Stomach (tissue), 9 donors: ENCODE data around the gene NXN. TPM values are rescaled to one million over a fixed set of nuclear protein-coding genes. Genes with fewer than 3 reads are reported as not detected.

Source experiments
- DNase-seq, 2 donors: peaks; one replicate each; pipeline versions ENCODE4 v3.0.0 to v3.0.0-alpha.2; 2013 to 2019
- H3K27ac ChIP-seq, 5 donors: fragments of 200-600 bp in 4 of 5; sonication (generic) in 4 of 5; one replicate each; pipeline ENCODE4 v1.5.1; 2013 to 2019; ENCODE audit warnings: mild to moderate bottlenecking in 1 of 5, moderate library complexity in 1 of 5
- H3K27me3 ChIP-seq, 3 donors: fragments of 200-600 bp; sonication (generic); one replicate each; pipeline ENCODE4 v1.5.1; 2017 to 2019; ENCODE audit warnings: mixed run types in 1 of 3
- H3K36me3 ChIP-seq, 4 donors: fragments of 200-600 bp; sonication (generic); 1 replicate in 3 of 4; 2 replicates in 1 of 4; pipeline ENCODE4 v1.5.1; 2016 to 2019
- H3K4me1 ChIP-seq, 4 donors: fragments of 200-600 bp; sonication (generic); one replicate each; pipeline ENCODE4 v1.5.1; 2016 to 2019
- H3K4me3 ChIP-seq, 4 donors: fragments of 200-600 bp; sonication (generic) in 3 of 4; one replicate each; pipeline ENCODE4 v1.5.1; 2016 to 2019; ENCODE audit warnings: mild to moderate bottlenecking in 1 of 4
- H3K9me3 ChIP-seq, 4 donors: fragments of 200-600 bp; sonication (generic); one replicate each; pipeline ENCODE4 v1.5.1; 2016 to 2019
- CTCF ChIP-seq, 7 experiments: fragments of 450-650 bp in 4 of 7; fragments of 200-600 bp in 3 of 7; sonication (generic) in 3 of 7; IDR thresholded peaks; one replicate each; pipeline ENCODE4 v1.5.1; 2016 to 2019; ENCODE audit warnings: antibody characterized with exemption in 7 of 7, control low read depth in 2 of 7, mild to moderate bottlenecking in 1 of 7
- EP300 ChIP-seq: sonication (generic); formaldehyde crosslinking; IDR thresholded peaks from one replicate; pipeline ENCODE4 v1.6.1; 2017; ENCODE audit warnings: antibody characterized with exemption
- POLR2A ChIP-seq, 4 donors: fragments of 450-650 bp; IDR thresholded peaks; one replicate each; pipeline ENCODE4 v1.6.1; 2016; ENCODE audit warnings: antibody characterized with exemption in 4 of 4, control low read depth in 2 of 4, mild to moderate bottlenecking in 1 of 4, moderate library complexity in 1 of 4
- POLR2AphosphoS5 ChIP-seq, 3 donors: sonication (generic); formaldehyde crosslinking; IDR thresholded peaks; one replicate each; pipeline ENCODE4 v1.6.1; 2016; ENCODE audit warnings: antibody characterized with exemption in 3 of 3
- WGBS, 5 donors: extraction: QIAGEN DNeasy Blood & Tissue Kit in 3 of 5; methylation state at CpG; one replicate each; pipeline versions ENCODE4 v1.1.5 to v1.1.7; 2013 to 2018; 5-methylcytosine and 5-hydroxymethylcytosine counted together
- intact Hi-C: fragments of 100-400 bp; cut with DNase I; formaldehyde crosslinking; loops from one replicate; pipeline ENCODE4 v1.15.1; 2023; ENCODE audit warnings: low total_unique reads
- polyA plus RNA-seq, 3 donors: library from polyadenylated mRNA; stranded (reverse); fragments of 200-250 nt; gene quantifications; one replicate each; pipeline ENCODE4 v1.2.3, GENCODE V29; 2013
- total RNA-seq, 5 donors: library from RNA; depleted of rRNA; stranded (reverse); fragments of >200 nt; gene quantifications; one replicate each; pipeline versions ENCODE4 v1.1.0 to v1.2.3, GENCODE V29; 2014 to 2016
- donor health status: healthy with polysubstance abuse.
- donor health status: Bipolar disorder and iron deficiency.
- donor health status: healthy.

NXN gene
- total and polyA plus RNA-seq, 8 donors, result 17.9 to 47.8 (median 25.1) TPM

DNA sequence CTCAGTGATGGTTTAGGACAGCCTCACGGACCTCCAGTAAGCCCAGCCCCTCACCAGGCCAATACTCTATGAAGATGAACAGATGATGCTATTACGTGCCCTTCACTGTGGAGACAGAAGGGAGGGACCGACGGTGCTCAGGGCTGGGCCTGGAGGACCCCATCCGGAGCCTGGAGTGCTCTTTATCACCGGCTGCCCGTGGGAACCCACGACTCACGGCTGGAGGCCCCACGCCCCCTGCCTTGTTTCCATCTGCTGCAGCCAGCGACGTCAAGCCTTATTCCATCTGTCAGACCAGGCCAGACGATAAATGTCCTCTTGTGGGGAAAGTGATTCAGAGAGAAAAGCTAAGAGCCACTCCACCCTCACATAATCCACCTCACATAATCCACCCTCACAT, 13.4 kb upstream of the NXN start:
- Histone ChIP-seq H3K9me3 (no peaks in the 10 kb centered on the region), H3K4me3 (no peak overlapping the region), H3K36me3 (no peaks in the 10 kb centered on the region), H3K4me1 (peaks cover 12 to 19% (median 15%) of the 10 kb centered on the region in 4 donors), H3K27me3 (no peaks in the 10 kb centered on the region), H3K27ac (no peak overlapping the region)
- intact Hi-C loops, result no loop called here
- DNase-seq, result no peak
- WGBS, 5 donors, result 56 to 63% (median 61%) methylated on average over 11 to 13 of the region's 13 CpGs
- TF ChIP-seq CTCF (IDR thresholded peaks at IDR 0.05) (no peak), EP300 (no peak), POLR2A (IDR thresholded peaks at IDR 0.05) (no peak), POLR2AphosphoS5 (IDR thresholded peaks at IDR 0.05) (no peak)

DNA sequence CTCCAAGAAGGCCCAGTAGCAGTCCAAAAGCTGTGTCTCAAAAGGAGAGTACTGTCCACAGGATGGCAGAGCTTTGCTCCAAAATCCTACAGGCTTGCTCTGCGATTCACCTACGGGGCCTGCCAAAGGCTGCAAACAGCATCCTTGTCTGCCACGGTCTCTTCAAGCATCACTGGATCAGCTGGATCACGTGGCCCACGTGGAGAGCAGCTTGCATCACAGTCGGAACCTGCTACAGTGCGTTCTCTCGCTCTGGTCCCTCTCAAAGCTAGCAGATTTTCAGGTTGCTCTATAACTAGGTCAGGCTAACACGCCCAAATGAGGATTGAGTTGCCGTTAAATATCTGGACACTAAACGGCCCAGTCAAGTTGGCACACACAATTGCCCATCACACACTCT, 9.0 kb upstream of the NXN start:
- intact Hi-C loops, result no loop called here
- no peak for DNase-seq
- no peaks in the 10 kb centered on the region for H3K36me3 ChIP-seq
- H3K4me3 ChIP-seq, result no peak overlapping the region
- no peaks in the 10 kb centered on the region for H3K27me3 ChIP-seq
- no peaks in the 10 kb centered on the region for H3K4me1 ChIP-seq
- WGBS, 5 donors, result 87 to 90% (median 88%) methylated on average over 11 of the region's 11 CpGs
- no peaks in the 10 kb centered on the region for H3K9me3 ChIP-seq
- TF ChIP-seq POLR2AphosphoS5 (IDR thresholded peaks at IDR 0.05), result no peak
- no peak for TF ChIP-seq EP300
- no peak for TF ChIP-seq CTCF (IDR thresholded peaks at IDR 0.05)
- no peak for TF ChIP-seq POLR2A (IDR thresholded peaks at IDR 0.05)
- H3K27ac ChIP-seq, result no peak overlapping the region

DNA sequence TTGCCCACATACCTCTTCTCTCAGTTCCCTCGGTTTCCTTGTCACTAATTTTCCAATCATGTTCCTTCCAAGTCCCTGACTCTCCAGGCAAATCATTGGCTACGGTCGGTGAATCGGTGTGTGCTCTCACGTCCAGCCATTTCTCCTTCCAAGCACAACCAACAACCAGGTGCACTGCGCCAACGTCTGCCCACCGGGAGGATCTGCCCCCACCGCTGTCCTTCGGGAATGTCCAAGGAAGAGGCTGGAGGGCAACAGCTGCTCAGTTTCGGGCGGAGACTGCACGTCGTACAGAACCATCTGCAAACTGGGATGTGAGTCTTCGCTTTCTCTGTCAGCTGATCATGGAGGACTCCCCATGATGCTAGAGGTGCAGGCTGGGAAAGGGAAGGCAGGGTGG, 8.4 kb upstream of the NXN start:
- no peaks in the 10 kb centered on the region for H3K4me1 ChIP-seq
- no peak overlapping the region for H3K4me3 ChIP-seq
- DNase-seq, result no peak
- H3K9me3 ChIP-seq, result no peaks in the 10 kb centered on the region
- WGBS, 5 donors, result 86 to 96% (median 95%) methylated on average over 11 to 15 of the region's 15 CpGs
- intact Hi-C loops, result no loop called here
- TF ChIP-seq POLR2AphosphoS5 (IDR thresholded peaks at IDR 0.05), result no peak
- no peak for TF ChIP-seq POLR2A (IDR thresholded peaks at IDR 0.05)
- no peak for TF ChIP-seq EP300
- TF ChIP-seq CTCF (IDR thresholded peaks at IDR 0.05), result no peak
- H3K27me3 ChIP-seq, result no peaks in the 10 kb centered on the region
- no peak overlapping the region for H3K27ac ChIP-seq
- H3K36me3 ChIP-seq, result no peaks in the 10 kb centered on the region

DNA sequence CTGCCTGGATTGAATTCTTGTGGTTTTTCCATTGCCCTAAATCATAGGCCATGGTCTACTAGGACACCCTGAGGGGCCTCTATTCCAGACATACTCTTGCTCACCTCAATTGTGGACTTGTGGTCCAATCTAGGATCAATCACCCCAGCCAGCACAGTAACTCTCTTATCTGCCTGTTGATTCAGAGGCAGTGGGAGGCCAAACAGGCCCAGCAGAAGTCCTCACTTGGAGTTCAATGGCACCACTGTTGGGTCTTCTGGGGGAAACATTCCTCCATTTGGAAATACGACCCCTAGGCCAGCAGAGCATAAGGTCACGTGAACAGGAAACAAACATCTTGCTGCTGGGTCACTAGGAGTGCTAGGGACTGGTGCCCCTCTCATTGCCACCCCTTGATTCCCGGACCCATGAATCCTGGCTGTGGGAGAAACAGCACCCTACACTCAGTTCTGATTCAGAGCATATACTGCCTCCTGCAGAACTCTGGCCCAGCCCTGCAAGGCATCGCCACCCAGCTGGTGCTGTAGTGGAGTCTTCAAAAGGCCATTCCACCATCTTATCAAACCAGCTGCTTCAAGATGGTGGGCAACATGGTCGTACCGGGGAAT, 6.8 kb upstream of the NXN start:
- 90 to 96% (median 92%) methylated on average over 3 to 6 of the region's 6 CpGs for WGBS, 5 donors
- Histone ChIP-seq H3K4me3 (no peak overlapping the region), H3K9me3 (no peaks in the 10 kb centered on the region), H3K27me3 (no peaks in the 10 kb centered on the region), H3K36me3 (no peaks in the 10 kb centered on the region), H3K27ac (no peak overlapping the region), H3K4me1 (no peaks in the 10 kb centered on the region)
- TF ChIP-seq EP300 (no peak), CTCF (IDR thresholded peaks at IDR 0.05) (no peak), POLR2AphosphoS5 (IDR thresholded peaks at IDR 0.05) (no peak), POLR2A (IDR thresholded peaks at IDR 0.05) (no peak)
- intact Hi-C loops, result no loop called here
- no peak for DNase-seq
